Measurements from ENCODE around the gene SLC25A21.

SLC25A21 gene

DNA sequence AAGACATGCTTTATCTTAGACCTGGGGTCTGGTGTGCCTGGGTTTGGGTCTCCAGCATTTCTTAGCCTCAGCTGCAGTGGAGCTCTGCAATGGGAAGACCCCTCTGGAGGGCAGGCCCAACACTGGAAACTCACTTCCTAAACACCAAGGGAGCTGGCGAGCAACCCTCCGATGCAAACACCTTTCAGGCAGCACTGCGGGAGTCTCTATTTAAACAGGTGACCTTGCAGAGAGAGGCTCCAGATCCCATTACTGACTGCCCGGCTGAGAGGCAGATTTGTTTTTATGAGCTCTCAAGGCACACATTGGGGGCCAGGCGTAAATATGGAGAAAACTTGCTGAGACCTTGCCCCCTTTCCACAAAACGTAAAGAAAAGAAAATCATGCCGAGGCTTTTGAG is 315.3 kb downstream of the SLC25A21 start:
- DNase-seq: no peak

DNA sequence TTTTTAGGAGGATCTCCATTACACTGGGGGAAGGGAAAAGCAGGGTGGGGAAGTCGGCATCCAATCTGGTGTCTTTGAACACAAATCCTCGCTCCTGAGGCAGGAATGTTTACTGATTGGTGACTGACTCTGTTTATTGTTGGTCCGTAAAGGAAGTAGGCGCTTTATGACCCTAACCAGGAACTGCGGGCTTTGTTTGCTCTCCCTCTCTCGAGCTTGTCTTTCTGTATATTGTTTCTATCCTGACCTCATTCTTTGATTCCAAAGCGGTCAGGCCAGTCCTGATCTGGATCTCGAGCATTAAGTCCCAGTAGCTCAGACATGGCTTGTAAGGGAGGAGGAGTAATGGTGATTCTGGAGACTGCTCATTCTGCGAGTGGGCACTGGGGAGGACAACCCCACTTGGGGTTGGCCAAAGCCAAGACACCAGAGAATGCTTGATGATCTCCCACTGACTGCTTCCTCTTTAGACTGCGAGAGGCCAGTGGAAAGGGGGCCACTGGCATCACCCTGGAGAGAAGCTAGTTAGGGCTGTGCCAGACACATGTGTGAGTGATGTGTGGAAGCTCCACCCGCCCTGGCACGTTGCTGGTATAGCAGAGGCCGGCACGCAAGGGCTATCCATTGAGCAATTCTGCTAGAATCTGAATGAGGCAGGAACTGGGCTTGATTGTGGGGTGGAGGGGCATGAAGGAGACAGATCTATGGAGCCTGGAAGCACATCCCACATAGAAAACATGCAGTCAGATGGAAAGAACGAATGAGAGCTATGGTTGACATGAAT is 316.1 kb downstream of the SLC25A21 start:
- no peak for DNase-seq

- DNase-seq: no peak
Observed at GRCh38 chr14:36855396-36855795, 317.0 kb downstream of the SLC25A21 start.

- DNase-seq: peak; percentile 37
Observed at GRCh38 chr14:36852981-36853691, 319.3 kb downstream of the SLC25A21 start.

GRCh38 chr14:36848213-36848612 is 324.2 kb downstream of the SLC25A21 start:
- peak; percentile 20 for DNase-seq

DNA sequence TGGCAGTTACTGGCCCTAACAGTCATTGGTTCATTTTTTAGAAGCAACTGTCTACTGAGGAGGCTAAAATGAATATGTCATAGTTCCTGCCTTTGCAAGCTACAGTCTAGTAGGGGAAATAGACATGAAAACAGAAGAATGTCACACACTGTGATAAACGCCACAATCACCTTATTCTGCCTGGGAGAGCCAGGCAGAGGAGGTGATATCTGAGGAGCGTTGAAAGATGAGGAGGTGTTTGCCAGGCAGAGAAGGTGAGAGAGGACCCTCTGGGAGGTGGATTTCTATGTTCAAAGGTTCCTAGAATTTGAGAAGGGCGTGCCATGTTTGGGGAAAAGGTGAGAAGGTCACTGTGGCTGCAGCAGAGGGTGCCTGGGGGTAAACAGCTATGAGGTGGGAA is 325.0 kb downstream of the SLC25A21 start:
- DNase-seq: no peak

- peak; percentile 16 for DNase-seq
Observed at GRCh38 chr14:36845356-36846012, 326.9 kb downstream of the SLC25A21 start.

GRCh38 chr14:36844443-36845195 is 327.8 kb downstream of the SLC25A21 start:
- no peak for DNase-seq

DNA sequence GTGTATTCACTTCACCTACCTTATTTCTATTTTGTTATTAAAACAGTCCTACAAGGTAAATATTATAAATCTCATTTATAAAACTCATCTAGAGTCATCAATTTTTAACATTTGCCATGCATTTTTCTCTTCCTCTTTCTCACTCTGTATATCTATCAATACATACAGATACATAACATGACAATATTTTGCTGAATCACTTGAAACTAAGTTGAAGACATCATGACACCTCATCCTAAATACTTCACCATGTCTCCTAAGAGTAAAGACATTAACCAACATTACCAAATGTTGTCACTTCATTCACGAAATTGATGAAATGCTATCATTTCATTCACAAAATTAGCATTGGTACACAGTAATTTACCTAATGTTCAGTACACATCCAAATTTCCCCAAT is 329.0 kb downstream of the SLC25A21 start:
- DNase-seq: no peak

DNA sequence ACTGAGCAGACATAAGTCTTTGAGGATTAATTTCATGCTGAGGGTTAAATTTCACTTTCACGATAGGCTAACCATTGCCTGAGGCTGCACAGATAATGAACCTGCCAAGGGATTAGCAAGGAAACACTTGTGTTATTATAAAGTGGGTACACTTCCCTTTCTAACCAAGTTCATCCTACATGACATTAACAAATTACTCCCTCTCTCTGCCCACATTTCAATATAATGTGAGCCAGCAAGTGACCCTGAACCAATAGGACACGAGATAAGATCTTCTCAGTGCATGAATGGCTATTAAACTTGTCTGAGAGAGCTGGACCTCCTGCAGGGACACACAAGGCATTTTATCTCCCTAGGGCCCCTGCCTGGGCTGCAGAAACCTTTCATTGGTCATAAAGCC is 337.3 kb downstream of the SLC25A21 start:
- no peak for DNase-seq

DNA sequence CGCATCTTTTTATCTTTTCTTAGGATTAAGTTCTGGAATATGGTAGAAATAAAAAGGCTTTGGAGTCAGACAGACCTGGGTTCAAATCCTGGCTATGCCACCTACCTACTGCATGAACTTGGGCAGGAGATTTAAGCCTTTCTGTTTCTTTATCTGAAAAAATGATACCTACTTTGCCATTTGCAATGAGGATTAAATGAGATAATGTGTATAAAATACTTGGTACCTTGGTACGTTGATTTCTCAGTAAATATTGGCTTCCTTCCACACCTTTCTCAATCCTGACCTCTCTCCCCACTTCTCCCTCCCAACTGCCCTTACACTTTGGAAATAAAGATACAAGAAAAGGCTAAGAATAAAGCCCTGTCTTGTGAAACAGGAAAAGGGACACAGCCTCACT is 338.1 kb downstream of the SLC25A21 start:
- DNase-seq: no peak

GRCh38 chr14:36829547-36829946 is 342.9 kb downstream of the SLC25A21 start:
- DNase-seq: no peak

DNA sequence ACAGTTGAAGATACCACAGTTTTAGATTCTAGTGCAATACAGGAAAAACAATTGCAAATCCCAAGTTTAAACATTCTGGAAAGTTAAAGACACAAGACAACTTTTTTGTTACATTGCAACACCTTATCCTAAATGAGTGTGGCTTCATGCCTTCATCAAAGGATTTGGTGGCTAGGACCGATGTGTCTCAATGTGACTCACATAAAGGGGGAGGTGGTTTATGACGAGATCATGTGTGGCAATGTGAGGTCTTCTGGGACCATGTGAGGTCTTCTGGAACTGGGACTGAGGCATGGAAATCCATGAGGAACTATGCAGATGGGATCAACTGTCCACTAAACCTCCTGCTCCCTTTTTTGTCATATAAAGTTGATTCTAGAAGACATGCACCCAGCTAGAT is 344.5 kb downstream of the SLC25A21 start:
- no peak for DNase-seq

- DNase-seq: no peak
Observed at GRCh38 chr14:36826614-36827013, 345.8 kb downstream of the SLC25A21 start.

GRCh38 chr14:36824854-36825253 is 347.6 kb downstream of the SLC25A21 start:
- no peak for DNase-seq

DNA sequence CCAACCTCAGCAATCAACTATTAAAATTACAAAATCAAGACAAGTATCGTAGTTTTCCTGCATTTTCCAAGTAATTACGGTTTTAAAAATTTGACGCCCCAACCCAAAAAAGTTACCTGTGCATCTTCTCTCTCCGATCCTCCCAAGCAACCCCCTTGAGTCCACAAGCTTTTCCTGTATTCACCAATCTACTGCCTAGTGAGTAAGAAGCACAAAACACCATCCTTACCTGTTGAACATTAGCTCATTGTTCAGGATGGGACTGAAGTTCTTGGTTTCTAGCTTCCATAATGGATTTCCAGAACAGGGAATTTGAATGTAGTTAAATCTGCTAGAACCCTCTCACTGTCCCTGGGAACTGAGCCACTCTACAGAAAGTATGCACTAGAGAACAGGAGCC is 348.8 kb downstream of the SLC25A21 start:
- no peak for DNase-seq

DNA sequence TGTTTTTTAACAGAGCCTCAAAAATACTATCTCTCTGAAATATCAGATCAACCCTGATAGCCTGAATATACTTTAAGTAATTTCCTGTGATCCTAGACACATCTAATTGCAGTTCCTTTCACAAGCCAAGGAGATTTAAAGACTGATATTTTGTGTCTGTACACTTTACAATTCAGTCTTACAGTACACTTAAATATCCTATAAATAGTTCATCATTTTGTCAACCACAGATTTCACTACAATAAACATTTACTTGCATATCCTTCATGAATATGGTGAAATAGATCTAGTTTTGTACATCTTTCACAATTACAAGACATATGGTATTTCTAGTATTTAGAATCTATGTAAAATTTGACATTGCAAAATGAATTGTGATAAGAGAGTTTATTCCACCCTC is 349.7 kb downstream of the SLC25A21 start:
- no peak for DNase-seq

GRCh38 chr14:36820901-36821300 is 351.5 kb downstream of the SLC25A21 start:
- no peak for DNase-seq

DNA sequence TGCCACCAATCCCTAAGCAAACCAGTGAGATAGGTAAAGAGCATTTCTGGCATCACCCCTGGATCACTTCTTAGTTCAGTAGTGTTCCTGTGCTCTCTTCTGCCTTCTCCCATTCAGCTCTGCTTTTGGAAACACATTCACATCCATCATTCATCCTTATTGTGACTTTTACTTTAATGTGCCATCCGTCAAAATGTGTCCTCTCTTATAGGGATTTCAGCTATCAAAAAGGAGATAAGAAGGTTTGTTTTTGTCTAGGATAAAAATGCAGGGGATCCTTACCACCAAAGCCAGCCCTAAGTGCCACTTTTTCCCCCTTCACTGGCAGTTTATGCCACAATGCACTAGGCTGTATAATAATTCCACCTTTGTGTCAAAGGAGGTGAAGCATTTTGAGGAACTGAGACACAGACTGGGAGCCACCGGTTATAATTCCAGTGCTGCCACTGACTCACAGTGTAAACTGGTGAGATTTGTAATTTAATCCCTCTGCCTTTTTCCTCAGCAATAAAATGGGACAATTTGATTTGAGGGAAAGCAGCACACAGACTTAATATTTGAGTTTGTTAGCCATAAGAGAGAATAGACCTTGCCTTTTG is 352.2 kb downstream of the SLC25A21 start:
- DNase-seq: no peak

DNA sequence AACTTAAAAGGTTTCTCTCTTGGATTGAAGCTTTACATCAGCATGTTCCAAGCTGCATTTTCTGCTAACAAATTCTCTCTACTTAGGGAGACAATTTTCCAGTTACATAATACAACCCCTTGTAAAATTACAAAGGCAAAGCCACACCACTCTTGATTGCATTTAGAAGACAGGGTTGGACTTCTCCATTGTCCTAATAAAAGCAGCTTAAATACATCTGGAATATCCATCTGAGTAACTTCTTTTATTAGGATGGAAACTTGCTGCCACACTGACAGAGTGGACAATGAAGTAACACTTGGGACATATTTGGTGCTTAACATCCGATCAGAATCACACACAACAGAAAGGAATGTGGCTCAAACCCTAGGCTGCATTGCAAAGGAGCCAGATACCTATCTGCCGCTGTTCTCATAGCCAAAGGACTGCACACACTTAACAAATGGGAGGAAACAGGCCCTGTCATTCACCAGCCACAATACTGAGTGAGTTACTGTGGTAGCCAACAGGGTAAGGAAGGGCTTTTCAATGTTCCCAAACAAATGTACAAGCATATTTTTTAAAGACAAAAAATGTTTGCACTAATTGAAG is 353.5 kb downstream of the SLC25A21 start:
- DNase-seq: no peak

DNA sequence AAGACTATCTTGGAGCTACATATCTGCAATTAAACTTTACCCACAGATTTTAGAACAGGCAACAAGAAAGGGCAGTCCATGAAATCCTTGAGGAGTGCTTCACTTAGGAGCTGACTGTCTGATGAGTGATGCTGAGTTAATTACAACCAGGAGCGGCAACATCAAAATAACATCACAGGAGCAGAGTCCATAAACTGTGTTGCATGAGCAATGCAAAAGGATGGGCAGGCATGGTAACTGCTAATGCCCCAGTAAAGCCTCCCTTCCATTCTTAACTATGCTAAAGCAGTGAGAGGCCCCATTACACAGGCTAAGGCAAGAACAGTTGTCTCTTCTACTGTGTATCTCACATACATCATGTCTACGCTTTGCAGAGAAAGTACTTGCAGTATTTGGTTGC is 354.2 kb downstream of the SLC25A21 start:
- DNase-seq: no peak
